Skeletal muscle tissue (tissue), 4 donors: ENCODE data around the gene SRF. TPM values are rescaled to one million over a fixed set of nuclear protein-coding genes. Genes with fewer than 3 reads are reported as not detected.

Source experiments
- H3K27ac ChIP-seq: one replicate; pipeline ENCODE4 v1.7.0; 2013; ENCODE audit warnings: mild to moderate bottlenecking, low read depth, low read length, inconsistent platforms
- H3K27me3 ChIP-seq, 3 donors: one replicate each; pipeline ENCODE4 v1.7.0; 2013; ENCODE audit warnings: low read length in 3 of 3; ENCODE audit not compliant: control insufficient read depth in 3 of 3, insufficient read depth in 3 of 3
- H3K36me3 ChIP-seq, 3 donors: one replicate each; pipeline ENCODE4 v1.7.0; 2013; ENCODE audit warnings: low read length in 3 of 3; ENCODE audit not compliant: control insufficient read depth in 3 of 3, insufficient read depth in 3 of 3
- H3K4me1 ChIP-seq, 3 donors: one replicate each; pipeline ENCODE4 v1.7.0; 2013; ENCODE audit warnings: low read length in 3 of 3, mild to moderate bottlenecking in 3 of 3; ENCODE audit not compliant: control insufficient read depth in 3 of 3, insufficient read depth in 3 of 3
- H3K4me3 ChIP-seq, 3 donors: one replicate each; pipeline ENCODE4 v1.7.0; 2013; ENCODE audit warnings: low read length in 3 of 3
- H3K9ac ChIP-seq, 3 donors: one replicate each; pipeline ENCODE4 v1.7.0; 2013; ENCODE audit warnings: low read length in 3 of 3, mild to moderate bottlenecking in 3 of 3, moderate library complexity in 2 of 3, low read depth in 1 of 3
- H3K9me3 ChIP-seq, 3 donors: one replicate each; pipeline ENCODE4 v1.7.0; 2013; ENCODE audit warnings: low read length in 3 of 3; ENCODE audit not compliant: control insufficient read depth in 3 of 3
- total RNA-seq: library from RNA; depleted of rRNA; stranded (reverse); fragments of >200 nt; gene quantifications from one replicate; pipeline ENCODE4 v1.2.3, GENCODE V29; 2014
- donor health status: Osteomylitis.

The SRF gene
- total RNA-seq, 1 donor from 2014 or later = 21.4 TPM

DNA sequence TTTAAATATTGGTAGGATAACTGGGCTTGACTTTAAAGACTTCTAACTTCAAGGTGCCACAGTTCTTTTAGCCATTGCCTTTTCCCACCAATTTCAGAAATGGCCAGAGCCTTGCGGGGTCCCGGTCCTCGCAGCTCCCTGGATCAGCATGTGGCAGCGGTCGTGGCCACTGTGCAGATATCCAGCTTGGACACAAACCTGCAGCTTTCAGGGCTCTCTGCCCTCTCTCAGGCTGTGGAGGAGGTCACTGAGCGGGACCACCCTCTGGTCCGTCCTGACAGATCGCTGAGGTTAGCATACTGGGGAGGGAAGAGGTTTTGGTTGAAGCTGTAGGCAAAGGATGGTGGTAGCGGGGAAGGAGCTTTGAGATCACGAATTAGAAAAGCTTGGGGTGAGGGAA is 17.4 kb downstream of the SRF start:
- H3K27me3 ChIP-seq = no peaks in the 10 kb centered on the region
- no peak overlapping the region for H3K9ac ChIP-seq
- H3K4me3 ChIP-seq = no peak overlapping the region
- H3K27ac ChIP-seq = no peak overlapping the region
- H3K36me3 ChIP-seq = peaks cover 39 to 55% (median 47%) of the 10 kb centered on the region in 3 donors
- no peaks in the 10 kb centered on the region for H3K9me3 ChIP-seq
- H3K4me1 ChIP-seq = peaks cover 2 to 8% (median 6%) of the 10 kb centered on the region in 3 donors

GRCh38 chr6:43189776-43190304 is 18.8 kb downstream of the SRF start:
- H3K36me3 ChIP-seq = peaks cover 35 to 55% (median 48%) of the 10 kb centered on the region in 3 donors

DNA sequence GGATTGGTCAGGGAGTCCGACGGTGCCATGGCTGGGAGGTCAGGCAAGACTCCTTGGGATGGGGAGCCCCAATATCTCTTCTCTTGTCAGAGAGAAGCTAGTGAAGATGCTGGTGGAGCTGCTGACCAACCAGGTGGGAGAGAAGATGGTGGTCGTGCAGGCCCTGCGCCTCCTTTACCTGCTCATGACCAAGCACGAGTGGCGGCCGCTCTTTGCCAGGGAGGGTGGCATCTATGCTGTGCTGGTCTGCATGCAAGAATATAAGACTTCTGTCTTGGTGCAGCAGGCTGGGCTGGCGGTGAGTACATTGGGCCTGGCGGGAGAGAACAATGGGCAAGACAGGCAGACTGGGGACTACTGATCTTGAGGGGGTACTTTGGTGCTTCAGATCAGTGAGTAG is 21.8 kb downstream of the SRF start:
- Histone ChIP-seq H3K4me1 (no peaks in the 10 kb centered on the region), H3K9me3 (no peaks in the 10 kb centered on the region), H3K4me3 (no peak overlapping the region), H3K9ac (no peak overlapping the region), H3K27me3 (no peaks in the 10 kb centered on the region), H3K36me3 (peaks cover 30 to 50% (median 44%) of the 10 kb centered on the region in 3 donors), H3K27ac (no peak overlapping the region)

More at GRCh38 chr6:43189776-43190304, 18.8 kb downstream of the SRF start:
- Histone ChIP-seq H3K9me3 (no peaks in the 10 kb centered on the region), H3K9ac (no peak overlapping the region), H3K27ac (no peak overlapping the region), H3K4me1 (no peaks in the 10 kb centered on the region), H3K4me3 (no peak overlapping the region), H3K27me3 (no peaks in the 10 kb centered on the region)

GRCh38 chr6:43193929-43194328 is 22.9 kb downstream of the SRF start:
- H3K36me3 ChIP-seq = peaks cover 25 to 45% (median 37%) of the 10 kb centered on the region in 3 donors
- no peaks in the 10 kb centered on the region for H3K4me1 ChIP-seq
- no peaks in the 10 kb centered on the region for H3K27me3 ChIP-seq
- no peak overlapping the region for H3K9ac ChIP-seq
- H3K9me3 ChIP-seq = no peaks in the 10 kb centered on the region
- H3K4me3 ChIP-seq = no peak overlapping the region
- no peak overlapping the region for H3K27ac ChIP-seq

DNA sequence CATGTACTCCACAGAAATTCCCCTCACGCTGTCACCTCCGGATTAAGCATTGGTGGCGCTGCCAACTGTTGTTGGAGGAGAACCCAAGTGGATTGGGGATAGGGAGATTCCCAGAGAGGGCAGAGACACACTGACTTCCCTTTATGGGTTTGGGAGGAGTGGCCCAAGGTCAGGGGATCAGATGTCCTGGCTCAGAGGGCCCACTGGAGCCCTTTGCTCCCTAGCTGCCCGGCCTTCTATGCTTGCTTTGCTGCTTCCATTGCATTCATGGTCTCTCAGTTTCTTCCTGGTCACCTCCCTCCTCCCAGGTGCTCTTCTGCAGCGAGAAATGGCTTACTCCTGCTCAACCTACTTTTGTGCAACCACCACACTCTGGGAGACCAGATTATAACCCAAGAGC is 25.3 kb downstream of the SRF start:
- H3K36me3 ChIP-seq = peaks cover 36 to 63% (median 58%) of the 10 kb centered on the region in 3 donors
- no peaks in the 10 kb centered on the region for H3K9me3 ChIP-seq
- no peak overlapping the region for H3K4me3 ChIP-seq

DNA sequence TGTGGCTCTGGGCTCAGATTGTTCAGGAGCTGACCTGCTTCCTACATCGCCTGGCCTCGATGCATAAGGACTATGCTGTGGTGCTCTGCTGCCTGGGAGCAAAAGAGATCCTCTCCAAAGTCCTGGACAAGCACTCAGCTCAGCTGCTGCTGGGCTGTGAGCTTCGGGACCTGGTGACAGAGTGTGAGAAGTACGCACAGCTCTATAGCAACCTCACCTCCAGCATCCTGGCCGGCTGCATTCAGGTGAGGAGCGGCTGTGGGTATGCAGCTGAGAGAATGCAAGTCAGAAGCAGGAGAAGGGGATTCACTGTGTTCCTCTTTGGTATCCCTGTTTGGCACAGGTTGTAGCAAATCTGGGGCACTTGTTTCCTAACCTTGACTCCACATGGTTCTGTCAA is 28.8 kb downstream of the SRF start:
- Histone ChIP-seq H3K36me3 (peaks cover 38 to 62% (median 55%) of the 10 kb centered on the region in 3 donors), H3K9me3 (no peaks in the 10 kb centered on the region)

More for the DNA sequence above, 25.3 kb downstream of the SRF start:
- Histone ChIP-seq H3K4me1 (no peaks in the 10 kb centered on the region), H3K27me3 (no peaks in the 10 kb centered on the region), H3K27ac (no peak overlapping the region), H3K9ac (no peak overlapping the region)

DNA sequence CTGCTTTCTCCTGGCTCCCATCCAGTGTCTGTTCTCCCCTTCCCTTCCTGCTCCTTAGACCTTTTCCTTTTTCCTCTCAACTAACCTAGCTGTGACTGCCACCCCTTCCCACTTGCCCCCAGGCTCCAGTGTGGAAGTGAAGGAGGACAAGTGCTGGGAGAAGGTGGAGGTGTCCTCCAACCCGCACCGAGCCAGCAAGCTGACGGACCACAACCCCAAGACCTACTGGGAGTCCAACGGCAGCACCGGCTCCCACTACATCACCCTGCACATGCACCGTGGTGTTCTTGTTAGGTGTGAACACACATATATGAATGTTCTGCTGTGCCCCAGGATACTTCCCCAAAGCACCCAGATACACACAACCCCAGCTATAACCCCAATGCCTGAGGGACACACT is 29.5 kb downstream of the SRF start:
- no peak overlapping the region for H3K9ac ChIP-seq
- no peaks in the 10 kb centered on the region for H3K4me1 ChIP-seq
- H3K9me3 ChIP-seq = no peaks in the 10 kb centered on the region
- H3K36me3 ChIP-seq = peaks cover 39 to 58% (median 54%) of the 10 kb centered on the region in 3 donors
- H3K27me3 ChIP-seq = no peaks in the 10 kb centered on the region
- no peak overlapping the region for H3K27ac ChIP-seq
- no peak overlapping the region for H3K4me3 ChIP-seq

More for the DNA sequence above, 28.8 kb downstream of the SRF start:
- H3K4me1 ChIP-seq = no peaks in the 10 kb centered on the region
- no peaks in the 10 kb centered on the region for H3K27me3 ChIP-seq
- no peak overlapping the region for H3K27ac ChIP-seq
- no peak overlapping the region for H3K9ac ChIP-seq
- H3K4me3 ChIP-seq = no peak overlapping the region

- Histone ChIP-seq H3K4me3 (no peak overlapping the region), H3K36me3 (peaks cover 30 to 53% (median 45%) of the 10 kb centered on the region in 3 donors), H3K9ac (no peak overlapping the region)
Measured at GRCh38 chr6:43202451-43202850, 31.4 kb downstream of the SRF start.

GRCh38 chr6:43203029-43203717 is 32.1 kb downstream of the SRF start:
- peaks cover 30 to 50% (median 41%) of the 10 kb centered on the region in 3 donors for H3K36me3 ChIP-seq
- no peaks in the 10 kb centered on the region for H3K4me1 ChIP-seq
- no peak overlapping the region for H3K9ac ChIP-seq

More at GRCh38 chr6:43202451-43202850, 31.4 kb downstream of the SRF start:
- Histone ChIP-seq H3K27me3 (no peaks in the 10 kb centered on the region), H3K27ac (no peak overlapping the region), H3K9me3 (no peaks in the 10 kb centered on the region), H3K4me1 (no peaks in the 10 kb centered on the region)

DNA sequence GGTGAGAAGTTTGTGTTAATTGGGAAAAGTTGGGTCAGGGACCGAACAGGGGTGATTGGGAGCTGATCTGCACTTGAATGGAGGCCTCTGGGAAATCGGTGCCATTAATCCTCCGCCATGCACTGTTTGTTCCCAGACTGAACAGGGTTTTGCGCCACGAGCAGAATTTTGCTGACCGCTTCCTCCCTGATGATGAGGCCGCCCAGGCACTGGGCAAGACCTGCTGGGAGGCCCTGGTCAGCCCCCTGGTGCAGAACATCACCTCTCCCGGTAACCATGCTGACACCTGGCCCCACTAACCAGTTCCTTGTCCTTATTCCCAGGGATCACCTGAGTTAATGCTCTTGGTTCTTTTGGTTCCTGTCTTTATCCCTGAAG is 32.6 kb downstream of the SRF start:
- Histone ChIP-seq H3K9ac (no peak overlapping the region), H3K4me1 (no peaks in the 10 kb centered on the region), H3K36me3 (peaks cover 30 to 48% (median 41%) of the 10 kb centered on the region in 3 donors), H3K4me3 (no peak overlapping the region), H3K27me3 (no peaks in the 10 kb centered on the region), H3K9me3 (no peaks in the 10 kb centered on the region), H3K27ac (no peak overlapping the region)

More at GRCh38 chr6:43203029-43203717, 32.1 kb downstream of the SRF start:
- H3K9me3 ChIP-seq = no peaks in the 10 kb centered on the region
- H3K4me3 ChIP-seq = no peak overlapping the region
- no peaks in the 10 kb centered on the region for H3K27me3 ChIP-seq
- H3K27ac ChIP-seq = no peak overlapping the region
